GM12801 (cell line): ENCODE results near the gene KRT1.

Source experiments
- CTCF ChIP-seq: IDR thresholded peaks from one replicate; pipeline ENCODE4 v1.5.1; 2011; ENCODE audit warnings: control low read depth; ENCODE audit not compliant: insufficient read length; ENCODE audit errors: extremely low read depth

KRT1 gene

DNA sequence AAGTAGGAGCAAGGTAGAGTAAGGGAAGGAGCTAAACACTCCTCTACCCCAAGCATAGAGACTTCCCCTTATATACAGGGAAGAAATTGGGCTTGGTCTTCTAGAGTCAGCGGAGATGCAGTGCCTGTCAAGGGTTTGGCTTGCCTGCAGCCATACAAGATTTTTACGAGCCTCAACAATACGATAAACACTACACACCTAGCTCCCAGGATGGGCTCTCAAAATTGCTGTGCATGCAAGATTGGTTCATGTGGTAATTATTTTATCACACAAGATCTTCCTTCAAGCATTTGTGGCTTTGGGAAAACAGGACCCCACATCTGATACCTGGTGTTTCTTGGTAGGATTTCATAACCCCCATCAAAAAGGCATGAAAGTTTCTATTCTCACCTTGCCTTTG is at the start of gene KRT1:
Gene KRT1, minus strand, starts transcription at position 45 of the 400 bp plus-strand sequence. CDS start 59 bp downstream, outside the sequence.
- TF ChIP-seq CTCF, result no peak

DNA sequence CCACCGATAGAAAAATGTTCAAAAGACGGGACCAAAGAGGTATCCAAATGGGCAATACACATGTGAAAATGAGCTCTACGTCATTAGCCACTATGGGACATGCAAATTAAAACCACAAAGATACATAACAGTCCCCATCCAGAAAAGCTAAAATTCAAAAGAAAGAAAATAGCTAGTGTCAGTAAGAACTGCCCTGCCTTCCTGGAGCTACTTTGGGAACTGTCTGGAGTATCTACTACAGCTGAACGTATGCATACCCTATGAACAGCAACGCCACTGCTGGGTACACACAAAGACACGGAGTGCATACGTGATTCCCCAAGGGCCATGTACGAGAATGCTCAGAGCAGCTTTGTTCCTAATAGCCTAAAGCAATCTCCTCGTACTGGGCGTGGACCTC is 48.9 kb upstream of the KRT1 start:
- no peak for TF ChIP-seq CTCF

DNA sequence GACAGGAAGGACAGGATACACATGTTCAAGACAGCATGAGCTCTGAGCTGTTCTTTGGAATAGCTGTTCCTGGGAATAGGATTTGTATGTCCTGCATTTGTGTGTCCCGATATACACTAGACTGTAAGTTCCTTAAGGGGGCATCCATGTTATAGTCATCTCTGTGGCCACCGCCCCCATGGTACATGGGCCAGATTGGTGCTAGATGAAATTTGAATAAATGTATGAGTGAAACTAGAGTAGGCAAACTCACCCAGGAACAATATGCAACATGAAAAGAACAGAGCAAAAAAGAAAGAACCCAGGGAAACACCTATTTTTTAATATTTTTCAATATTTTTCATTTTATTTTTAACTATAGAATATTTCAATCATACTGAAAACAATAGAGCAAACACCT is 48.2 kb upstream of the KRT1 start:
- no peak for TF ChIP-seq CTCF

GRCh38 chr12:52727037-52727436 is 46.8 kb upstream of the KRT1 start:
- no peak for TF ChIP-seq CTCF

DNA sequence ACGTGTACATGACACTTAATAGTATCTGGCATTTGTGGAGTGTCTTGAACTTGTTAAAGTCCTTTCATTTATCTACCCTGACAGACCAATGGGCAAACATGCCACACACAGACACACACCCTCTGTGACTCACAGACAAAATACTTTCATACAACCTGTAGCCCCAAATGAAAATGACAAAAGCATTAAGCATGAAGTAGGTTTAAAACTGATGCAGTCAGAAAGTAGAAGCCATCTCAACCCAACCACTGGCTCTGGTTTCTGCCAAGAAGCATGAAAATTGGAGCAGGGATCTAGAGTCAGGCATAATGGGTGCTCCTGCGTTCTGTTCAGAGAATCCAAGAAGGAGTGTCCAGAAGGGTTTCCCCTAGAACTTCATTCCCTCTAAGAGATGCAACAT is 46.2 kb upstream of the KRT1 start:
- TF ChIP-seq CTCF, result no peak

- no peak for TF ChIP-seq CTCF
Observed at GRCh38 chr12:52724384-52724783, 44.2 kb upstream of the KRT1 start.

DNA sequence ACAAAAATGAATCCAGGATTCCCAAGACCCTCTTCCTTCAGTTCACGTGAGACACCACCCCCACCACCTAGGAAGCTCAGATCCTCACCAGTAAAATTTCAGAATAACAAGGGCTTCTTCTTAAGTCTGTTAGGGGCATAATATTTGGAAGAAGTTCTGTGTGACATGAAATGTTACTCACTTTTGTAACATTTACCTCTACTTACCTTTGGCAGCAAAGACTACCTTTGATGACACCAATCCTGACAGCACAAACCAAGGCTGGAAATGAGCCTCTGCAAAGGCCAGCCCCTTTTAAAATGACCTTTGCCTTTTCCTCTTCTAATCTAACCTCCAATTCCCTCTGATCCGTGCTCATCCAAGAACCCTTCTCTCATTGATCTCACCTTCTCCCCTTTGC is 42.5 kb upstream of the KRT1 start:
- TF ChIP-seq CTCF, result no peak
